Neural crest cell (in vitro differentiated cells): ENCODE measurements around the gene LAMC3. TPM values are rescaled to one million over a fixed set of nuclear protein-coding genes. Genes with fewer than 3 reads are reported as not detected.

Source experiments
- DNase-seq: peaks from one replicate; pipeline ENCODE4 v3.0.0; 2021; ENCODE audit warnings: low read depth, mixed read lengths, low spot score
- H3K27ac Mint-ChIP-seq: one replicate; pipeline ENCODE4 v1.8.0; 2021; ENCODE audit warnings: mild to moderate bottlenecking, mixed read lengths; ENCODE audit not compliant: unreplicated experiment
- H3K27me3 Mint-ChIP-seq: 2 replicates; pipeline ENCODE4 v1.8.0; 2021; ENCODE audit warnings: low read depth, mild to moderate bottlenecking, mixed read lengths
- H3K36me3 Mint-ChIP-seq: 2 replicates; pipeline ENCODE4 v1.8.0; 2021; ENCODE audit warnings: low read depth, mild to moderate bottlenecking, mixed read lengths
- H3K4me1 Mint-ChIP-seq: 2 replicates; pipeline ENCODE4 v1.8.0; 2021; ENCODE audit warnings: mixed read lengths
- H3K4me3 Mint-ChIP-seq: one replicate; pipeline ENCODE4 v1.8.0; 2021; ENCODE audit warnings: mild to moderate bottlenecking, mixed read lengths
- H3K9me3 Mint-ChIP-seq: 2 replicates; pipeline ENCODE4 v1.8.0; 2021; ENCODE audit warnings: mixed read lengths
- CTCF ChIP-seq: fragments of 200-600 bp; sonication (generic); conservative IDR thresholded peaks from 2 replicates; pipeline ENCODE4 v1.5.0; 2021; ENCODE audit warnings: antibody characterized with exemption, mild to moderate bottlenecking
- long read RNA-seq: library from polyadenylated mRNA; unstranded; transcript quantifications from one replicate; pipeline ENCODE4 v2.0.0, GENCODE V29; 2020
- total RNA-seq: library from RNA; stranded (reverse); gene quantifications from 2 replicates; pipeline ENCODE4 v1.2.1, GENCODE V29; 2021

Gene LAMC3
- 2.8 and 4.0 TPM in 2 replicates for total RNA-seq
- long read RNA-seq, partial matches to known transcripts: 1 of 1 reads
- long read RNA-seq, other reads (novel, unspliced or antisense): 0 of 1 reads

GRCh38 chr9:131008909-131009618 is at the start of gene LAMC3:
LAMC3 (plus strand) TSS chr9:131009174; CDS start chr9:131009215, 41 bp downstream.
- no peak for DNase-seq
- H3K27me3 Mint-ChIP-seq: peaks cover 53% of the 10 kb centered on the region
- peak within 1 kb of the TSS; percentile 31 for H3K4me3 Mint-ChIP-seq
- TF ChIP-seq CTCF: peak; percentile 63
- H3K9me3 Mint-ChIP-seq: no peaks in the 10 kb centered on the region
- H3K27ac Mint-ChIP-seq: no peak within 1 kb of the TSS
- H3K36me3 Mint-ChIP-seq: no peaks in the 10 kb centered on the region
- H3K4me1 Mint-ChIP-seq: peaks cover 16% of the 10 kb centered on the region

- H3K27ac Mint-ChIP-seq: peak overlapping the region; percentile 19
- no peaks in the 10 kb centered on the region for H3K27me3 Mint-ChIP-seq
- no peak for TF ChIP-seq CTCF
- peaks cover 5% of the 10 kb centered on the region for H3K36me3 Mint-ChIP-seq
- H3K4me1 Mint-ChIP-seq: no peaks in the 10 kb centered on the region
- no peak overlapping the region for H3K4me3 Mint-ChIP-seq
- DNase-seq: no peak
- no peaks in the 10 kb centered on the region for H3K9me3 Mint-ChIP-seq
Observed at GRCh38 chr9:130959809-130960334, 49.1 kb upstream of the LAMC3 start.

GRCh38 chr9:130960522-130961378 is 48.2 kb upstream of the LAMC3 start:
- no peak for TF ChIP-seq CTCF
- no peak overlapping the region for H3K27ac Mint-ChIP-seq
- no peak overlapping the region for H3K4me3 Mint-ChIP-seq
- peaks cover 5% of the 10 kb centered on the region for H3K36me3 Mint-ChIP-seq
- no peaks in the 10 kb centered on the region for H3K9me3 Mint-ChIP-seq
- no peaks in the 10 kb centered on the region for H3K27me3 Mint-ChIP-seq
- DNase-seq: no peak
- no peaks in the 10 kb centered on the region for H3K4me1 Mint-ChIP-seq

GRCh38 chr9:130961511-130962300 is 47.3 kb upstream of the LAMC3 start:
- H3K27ac Mint-ChIP-seq: peak overlapping the region; percentile 35
- no peaks in the 10 kb centered on the region for H3K9me3 Mint-ChIP-seq
- H3K4me3 Mint-ChIP-seq: no peak overlapping the region
- H3K4me1 Mint-ChIP-seq: no peaks in the 10 kb centered on the region
- peaks cover 5% of the 10 kb centered on the region for H3K36me3 Mint-ChIP-seq
- no peak for DNase-seq
- H3K27me3 Mint-ChIP-seq: no peaks in the 10 kb centered on the region
- TF ChIP-seq CTCF: no peak
